HG03095 (cell line): ENCODE data around the gene LUZP1.
"Not testable (repeated sequence)": the region's sequence is repeated elsewhere in the genome, so short reads cannot be mapped to it uniquely, and the experiment has no call there.

ENCODE experiments used
- ATAC-seq: cut with Tn5 transposase; IDR thresholded peaks from one replicate; pipeline ENCODE4 v1.9.1; 2021; ENCODE audit warnings: moderate library complexity; ENCODE audit not compliant: unreplicated experiment

The LUZP1 gene

DNA sequence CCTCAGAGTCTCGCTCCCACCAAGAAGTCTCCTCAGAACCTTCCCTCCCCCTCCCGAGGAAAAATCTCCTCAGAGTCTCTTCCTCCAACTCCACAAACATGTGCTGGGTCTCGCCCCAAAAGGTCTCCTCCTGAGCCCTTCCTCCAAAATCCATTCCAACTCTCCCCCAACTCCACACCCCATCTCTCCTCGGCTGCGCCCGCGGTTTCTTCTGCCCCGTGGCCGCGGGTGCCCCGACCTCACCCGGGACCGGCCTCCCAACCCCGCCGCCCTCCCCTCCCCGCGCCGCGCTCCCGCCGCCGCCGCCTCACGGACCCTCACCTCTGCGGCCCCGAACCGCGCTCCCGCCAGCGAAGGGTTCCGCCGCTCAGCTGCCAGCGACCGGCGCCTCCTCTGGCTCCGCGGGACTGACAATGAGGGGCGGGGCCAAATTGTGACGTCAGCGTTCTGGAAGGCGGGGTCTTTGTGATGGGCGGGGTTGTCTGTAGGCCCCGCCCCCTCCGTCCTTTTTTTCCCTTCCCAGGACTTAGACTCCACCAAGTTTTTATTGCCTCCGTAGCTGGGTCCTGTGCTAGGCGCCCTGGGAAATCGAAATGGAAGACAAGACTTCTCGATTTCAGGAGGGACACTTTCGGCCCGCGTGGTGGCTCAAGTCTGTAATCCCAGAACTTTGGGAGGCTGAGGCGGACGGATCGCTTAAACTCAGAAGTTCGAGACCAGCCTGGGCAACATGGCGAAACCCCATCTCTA, at the start of gene LUZP1:
LUZP1 (minus strand) TSS at position 412 of the 750 bp plus-strand sequence.
- peak; percentile 72 for ATAC-seq

GRCh38 chr1:23217421-23218115, 48.9 kb upstream of the LUZP1 start, which contains the start of gene HTR1D:
TSS of gene HTR1D (minus strand) at chr1:23217502. CDS start at chr1:23194219, 23,283 bp downstream.
- ATAC-seq, result no peak

DNA sequence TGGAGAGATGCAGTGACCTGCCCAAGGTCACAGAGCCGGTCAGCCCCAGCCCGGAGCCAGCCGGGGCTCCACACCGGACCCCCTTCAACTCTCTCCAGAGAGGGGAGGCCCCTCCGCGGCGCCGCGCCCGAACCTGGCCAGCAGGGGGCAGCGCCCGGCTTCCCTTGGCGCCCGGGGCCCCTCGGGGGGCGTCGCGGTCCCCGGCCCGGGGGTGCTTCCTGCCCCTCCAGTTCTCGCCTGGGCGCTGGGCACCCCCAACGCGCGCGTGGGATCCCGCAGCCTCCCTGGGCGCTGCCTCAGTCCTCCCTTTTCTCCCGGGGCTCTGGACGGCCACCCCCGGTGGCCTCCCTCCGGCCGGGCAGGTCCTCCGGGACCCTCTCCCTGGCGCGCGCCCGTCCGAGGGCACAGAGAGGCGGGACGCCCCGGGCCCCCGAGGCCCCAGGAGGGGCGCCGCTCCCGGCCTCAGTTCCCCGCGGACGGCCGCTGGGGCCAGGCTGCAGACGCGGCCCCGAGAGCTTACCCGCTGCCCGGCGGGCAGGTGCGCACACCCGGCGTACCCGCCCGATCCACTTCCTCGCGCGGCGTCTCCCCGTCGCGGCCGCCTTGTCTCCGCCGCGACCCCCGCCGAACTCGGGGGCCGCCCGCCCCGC, 48.2 kb upstream of the LUZP1 start:
- ATAC-seq, result no peak

DNA sequence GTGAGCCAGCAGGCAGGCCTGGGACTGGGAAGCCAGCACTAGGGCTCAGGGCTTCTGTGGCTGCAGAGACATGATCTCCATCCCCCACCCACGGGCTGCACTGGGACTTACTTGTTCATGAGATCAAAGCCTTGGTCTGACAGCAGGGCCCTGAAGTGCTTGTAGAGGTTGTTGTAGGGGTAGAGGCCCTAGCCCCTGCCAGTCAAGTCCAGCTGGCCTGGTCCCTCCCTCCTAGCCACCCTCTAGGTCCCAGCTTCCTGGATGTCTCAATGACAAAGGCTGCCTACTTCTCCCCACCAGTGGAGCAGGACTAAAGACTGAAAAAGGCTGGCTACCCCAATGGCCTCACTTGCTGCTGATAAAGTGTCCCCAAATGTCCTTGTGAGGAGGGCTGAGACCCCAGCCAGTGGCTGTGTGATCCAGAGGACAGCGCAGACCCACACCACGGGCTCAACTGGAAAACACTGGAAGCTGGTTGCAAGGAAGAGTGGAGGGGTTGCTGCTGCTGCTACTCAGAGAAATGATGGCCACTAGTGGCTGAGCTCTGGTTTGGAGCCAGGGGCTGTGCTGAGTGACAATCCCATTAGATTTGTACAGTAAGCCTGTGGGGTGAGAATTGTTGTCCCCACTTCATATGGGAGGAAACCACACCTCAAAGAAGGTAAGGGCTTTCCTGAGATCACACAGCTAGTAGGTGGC, 47.2 kb upstream of the LUZP1 start:
- ATAC-seq, result no peak

DNA sequence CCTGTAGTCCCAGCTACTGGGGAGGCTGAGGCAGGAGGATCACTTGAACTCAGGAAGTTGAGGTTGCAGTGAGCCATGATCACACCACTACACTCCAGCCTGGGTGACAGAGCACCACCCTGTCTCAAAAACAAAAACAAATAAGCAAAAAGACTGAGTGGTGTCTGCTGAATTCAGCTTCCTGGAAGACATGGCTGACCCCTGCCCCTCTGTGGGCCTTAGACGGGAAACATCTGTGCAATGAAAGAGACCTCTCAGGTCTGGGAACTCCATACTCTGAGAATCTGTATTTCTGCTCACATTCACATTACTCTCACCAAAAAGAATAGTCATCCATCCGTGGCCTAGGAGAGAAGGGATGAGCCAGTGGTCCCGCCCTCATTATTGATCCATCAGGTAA, 46.6 kb upstream of the LUZP1 start:
- no peak for ATAC-seq

DNA sequence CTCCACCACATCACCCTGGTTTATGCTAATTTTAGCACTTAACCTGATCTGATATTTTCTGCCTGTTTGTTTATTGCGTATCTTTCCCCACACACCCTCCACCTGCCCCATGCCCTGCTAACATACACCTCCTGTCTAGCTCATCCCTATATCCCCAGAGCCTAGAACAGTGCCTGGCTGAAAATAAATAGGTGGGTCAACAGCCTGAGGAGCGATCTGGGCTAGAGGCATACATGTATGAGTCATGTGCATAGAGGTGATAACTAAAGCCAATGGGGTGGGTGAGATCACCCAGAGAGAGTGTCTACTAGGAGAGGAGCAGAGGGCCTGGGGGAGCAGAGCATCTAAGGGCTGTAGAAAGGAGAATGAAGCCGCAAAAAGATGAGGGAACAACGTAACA, 46.0 kb upstream of the LUZP1 start:
- ATAC-seq, result no peak

DNA sequence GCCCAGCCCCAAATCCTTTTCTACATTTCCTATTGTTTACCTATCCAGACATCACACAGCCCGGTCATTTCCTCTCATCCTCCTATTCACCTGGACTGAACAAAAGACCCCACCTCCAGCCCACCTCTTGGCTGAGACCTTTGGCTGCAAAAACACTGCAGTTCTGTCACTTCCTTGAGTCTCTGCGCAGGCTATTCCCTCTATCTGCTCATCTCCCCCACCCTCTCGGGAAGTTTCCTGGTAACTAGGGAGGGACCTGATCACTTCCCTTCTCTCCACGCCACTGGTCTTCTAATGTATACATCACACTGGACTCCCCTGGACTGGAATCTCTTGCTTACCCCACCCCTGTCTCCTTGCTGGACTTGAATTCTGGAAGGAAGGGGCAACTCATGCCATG, 43.3 kb upstream of the LUZP1 start:
- no peak for ATAC-seq

GRCh38 chr1:23210963-23211362, 42.3 kb upstream of the LUZP1 start:
- no peak for ATAC-seq

GRCh38 chr1:23210351-23210785, 41.7 kb upstream of the LUZP1 start:
- no peak for ATAC-seq

- ATAC-seq, result no peak
Measured at GRCh38 chr1:23209770-23210169, 41.1 kb upstream of the LUZP1 start.

- ATAC-seq, result no peak
Measured at GRCh38 chr1:23208527-23208926, 39.9 kb upstream of the LUZP1 start.

DNA sequence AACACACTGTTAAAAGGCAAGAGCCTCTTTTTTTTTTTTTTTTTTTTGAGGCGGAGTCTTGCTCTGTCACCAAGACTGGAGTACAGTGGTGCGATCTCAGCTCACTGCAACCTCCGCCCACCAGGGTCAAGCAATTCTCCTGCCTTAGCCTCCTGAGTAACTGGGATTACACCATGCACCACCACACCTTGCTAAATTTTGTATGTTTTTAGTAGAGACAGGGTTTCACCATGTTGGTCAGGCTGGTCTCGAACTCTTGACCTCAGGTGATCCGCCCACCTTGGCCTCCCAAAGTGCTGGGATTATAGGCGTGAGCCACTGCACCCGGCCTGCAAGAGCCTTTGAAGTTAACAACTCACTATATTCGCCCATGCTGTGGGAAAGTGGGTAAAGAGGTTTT, 39.1 kb upstream of the LUZP1 start:
- not testable (repeated sequence) for ATAC-seq

DNA sequence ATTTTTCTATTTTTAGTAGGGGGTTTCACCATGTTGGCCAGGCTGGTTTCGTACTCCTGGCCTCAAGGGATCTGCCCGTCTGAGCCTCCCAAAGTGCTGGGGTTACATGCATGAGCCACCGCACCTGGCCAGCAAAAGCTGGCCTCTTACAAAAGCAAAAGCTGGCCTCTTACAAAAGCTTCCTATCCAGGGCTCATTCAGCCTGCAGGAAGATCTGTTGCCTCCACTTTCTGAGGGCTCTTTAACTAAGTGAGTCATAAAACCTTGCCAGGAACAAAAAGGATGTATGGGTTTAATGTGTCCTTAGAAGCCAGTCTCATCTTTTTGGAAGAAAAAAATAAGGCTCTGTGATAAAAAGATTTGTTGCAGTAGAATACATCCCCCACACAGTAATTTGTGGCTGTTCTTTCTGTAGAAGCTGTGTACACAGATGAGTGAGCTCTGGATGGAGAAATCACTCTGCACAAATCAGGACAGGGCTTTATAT, 33.6 kb upstream of the LUZP1 start:
- no peak for ATAC-seq

DNA sequence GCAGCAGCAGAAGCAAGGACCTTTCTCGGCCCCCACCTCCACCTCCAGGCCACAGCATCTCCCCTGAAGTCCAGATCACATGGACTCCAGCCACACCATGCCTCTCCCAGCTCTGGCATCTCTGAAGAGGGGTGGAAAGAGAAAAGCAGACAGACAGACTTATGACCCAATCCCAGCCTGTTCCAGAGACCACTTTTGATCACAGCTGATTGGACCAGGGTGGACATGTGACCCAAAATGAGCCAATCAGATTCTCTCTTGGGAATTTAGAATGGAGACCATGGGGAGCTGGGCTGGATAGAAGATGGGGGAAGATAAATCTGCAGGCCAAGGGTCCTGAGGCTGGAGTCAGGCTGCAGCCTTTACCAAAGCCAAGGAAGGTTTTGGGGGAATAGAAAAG, 32.2 kb upstream of the LUZP1 start:
- ATAC-seq, result no peak

DNA sequence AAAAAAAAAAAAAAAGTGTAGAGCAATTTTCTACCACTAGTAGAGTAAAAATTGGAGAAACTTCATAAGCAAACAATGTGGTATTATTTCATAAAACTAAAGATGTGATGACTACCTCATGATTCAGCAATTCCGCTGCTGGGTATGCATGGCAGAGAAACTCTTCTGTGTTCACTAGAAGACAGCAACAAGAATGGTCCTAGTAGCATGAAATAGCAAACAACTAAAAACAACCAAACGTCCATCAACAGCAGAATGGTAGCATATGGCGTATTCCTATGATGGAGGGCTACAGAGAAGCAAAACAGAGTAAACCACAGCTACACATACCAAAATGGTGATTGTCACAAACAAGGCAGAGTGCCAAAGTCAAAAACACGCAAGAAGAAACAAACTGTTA, 29.7 kb upstream of the LUZP1 start:
- ATAC-seq, result no peak

DNA sequence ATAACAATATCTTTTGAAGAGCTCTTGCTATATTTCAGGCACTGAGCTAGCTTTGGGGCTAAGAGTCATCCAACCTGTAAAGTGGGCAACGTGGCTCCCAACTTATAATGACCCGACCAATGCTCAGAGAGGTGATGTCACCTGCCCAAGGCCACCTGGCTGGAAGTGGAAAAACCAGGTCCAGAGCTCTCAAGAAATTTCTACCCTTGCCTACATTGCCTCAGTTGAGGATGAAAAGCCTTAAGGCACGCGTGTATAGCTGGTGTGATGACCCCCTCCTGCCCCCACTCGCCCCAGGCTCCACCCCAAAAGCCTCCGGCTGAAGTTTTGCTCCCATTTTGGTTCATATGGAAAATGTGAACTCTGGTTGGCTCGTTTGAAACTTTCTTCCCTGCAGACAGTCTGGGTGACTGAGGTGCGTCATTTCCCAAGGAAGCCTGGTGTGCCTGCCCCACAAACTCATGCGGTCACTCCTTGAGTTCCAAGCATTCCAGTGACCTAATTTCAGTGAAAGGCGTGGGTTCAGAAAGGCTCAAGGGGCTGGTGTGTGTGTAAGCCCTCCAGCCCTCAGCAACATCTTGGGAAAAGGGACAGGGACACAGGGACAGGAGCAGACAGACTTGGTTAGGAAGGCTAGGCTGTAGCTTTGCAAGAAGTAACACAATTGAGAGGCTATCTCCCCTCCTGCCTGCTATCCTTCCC, 28.1 kb upstream of the LUZP1 start:
- no peak for ATAC-seq

- no peak for ATAC-seq
Measured at GRCh38 chr1:23194119-23194984, 25.7 kb upstream of the LUZP1 start.

DNA sequence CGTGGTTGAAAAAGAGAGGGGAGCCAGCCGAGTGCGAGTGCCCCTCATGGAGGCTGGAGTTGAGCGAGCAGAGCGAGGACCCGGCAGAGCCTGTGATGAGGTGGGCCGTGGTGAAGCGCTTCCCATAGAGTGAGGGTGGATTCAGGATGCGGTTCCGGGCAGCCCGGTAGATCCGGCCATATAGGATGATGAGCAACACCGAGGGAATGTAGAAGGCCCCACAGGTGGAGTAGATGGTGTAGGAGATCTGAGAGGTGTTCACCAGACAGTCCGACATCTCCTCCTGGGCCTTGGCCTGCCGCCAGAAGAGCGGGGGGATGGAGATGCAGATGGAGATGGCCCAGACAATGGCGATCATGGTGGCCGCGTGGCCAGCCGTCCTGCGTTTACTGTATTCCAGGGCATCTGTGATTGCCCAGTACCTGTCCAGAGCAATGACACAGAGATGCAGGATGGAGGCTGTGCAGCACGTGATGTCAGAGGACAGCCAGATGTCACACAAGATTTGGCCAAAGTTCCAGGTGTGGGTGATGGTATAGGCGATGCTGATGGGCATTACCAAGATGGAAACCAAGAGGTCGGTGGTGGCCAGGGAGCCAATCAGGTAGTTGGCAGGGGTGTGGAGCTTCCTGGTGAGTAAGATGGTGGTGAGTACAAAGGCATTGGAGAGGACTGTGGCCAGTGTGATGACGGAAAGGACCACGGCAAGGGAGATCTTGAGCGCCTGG, 24.9 kb upstream of the LUZP1 start:
- no peak for ATAC-seq

GRCh38 chr1:23191199-23191598, 22.5 kb upstream of the LUZP1 start:
- no peak for ATAC-seq
